ENCODE data around the gene ERVK3-1.

ERVK3-1 gene

GRCh38 chr19:58275564-58275963 is 29.6 kb upstream of the ERVK3-1 start:
- TF ChIP-seq CTCF (IDR thresholded peaks at IDR 0.05), result no peak

GRCh38 chr19:58277197-58277596 is 28.0 kb upstream of the ERVK3-1 start:
- TF ChIP-seq CTCF (IDR thresholded peaks at IDR 0.05), result no peak

GRCh38 chr19:58277748-58278540 is 27.2 kb upstream of the ERVK3-1 start:
- TF ChIP-seq CTCF (IDR thresholded peaks at IDR 0.05), result no peak

GRCh38 chr19:58278541-58279041 is 26.6 kb upstream of the ERVK3-1 start, which contains the start of gene ZNF8:
TSS of gene ZNF8 (plus strand) at chr19:58278955. CDS start at chr19:58279082, 127 bp downstream.
- no peak for TF ChIP-seq CTCF (IDR thresholded peaks at IDR 0.05)

- no peak for TF ChIP-seq CTCF (IDR thresholded peaks at IDR 0.05)
These were observed 25.9 kb upstream of the ERVK3-1 start for GRCh38 chr19:58279042-58279924.

DNA sequence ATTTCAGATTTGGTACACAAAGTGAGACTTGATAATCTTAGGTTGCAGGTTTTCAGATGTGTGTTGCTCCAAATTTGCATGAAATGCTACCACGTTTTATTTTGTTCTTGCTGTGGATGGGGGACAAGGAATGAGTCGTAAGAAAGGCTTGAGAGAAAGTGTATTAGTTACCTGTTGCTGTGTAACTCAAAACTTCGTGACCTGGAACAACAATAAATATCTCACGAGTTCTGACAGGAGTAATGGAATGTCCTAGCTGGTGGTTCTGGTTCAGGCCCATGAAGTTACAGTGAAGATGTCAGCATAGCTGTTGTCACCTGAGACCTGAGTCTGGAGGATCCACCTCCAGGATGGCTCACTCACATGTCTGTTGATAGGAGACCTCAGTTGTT is 25.3 kb upstream of the ERVK3-1 start:
- no peak for TF ChIP-seq CTCF (IDR thresholded peaks at IDR 0.05)

- no peak for TF ChIP-seq CTCF (IDR thresholded peaks at IDR 0.05)
These were observed 21.0 kb upstream of the ERVK3-1 start for GRCh38 chr19:58284199-58284598.

All from LNCAP (cell line).